Mesothelial cell of epicardium (in vitro differentiated cells): ENCODE results near the gene POLA1. TPM values are rescaled to one million over a fixed set of nuclear protein-coding genes. Genes with fewer than 3 reads are reported as not detected.

Source experiments
- DNase-seq, 2 experiments: peaks; one replicate each; pipeline ENCODE4 v3.0.0; 2021; ENCODE audit warnings: low spot score in 2 of 2; ENCODE audit not compliant: unreplicated experiment in 2 of 2
- H3K27ac Mint-ChIP-seq: 2 replicates; pipeline ENCODE4 v1.8.0; 2021; ENCODE audit warnings: mixed read lengths
- H3K27me3 Mint-ChIP-seq: 2 replicates; pipeline ENCODE4 v1.8.0; 2021; ENCODE audit warnings: low read depth, mixed read lengths
- H3K36me3 Mint-ChIP-seq: 2 replicates; pipeline ENCODE4 v1.8.0; 2021; ENCODE audit warnings: mixed read lengths
- H3K4me1 Mint-ChIP-seq: 2 replicates; pipeline ENCODE4 v1.8.0; 2021; ENCODE audit warnings: mixed read lengths
- H3K4me3 Mint-ChIP-seq: 2 replicates; pipeline ENCODE4 v1.8.0; 2021; ENCODE audit warnings: mild to moderate bottlenecking, moderate library complexity, mixed read lengths
- H3K9me3 Mint-ChIP-seq: 2 replicates; pipeline ENCODE4 v1.8.0; 2021; ENCODE audit warnings: mixed read lengths
- total RNA-seq: library from RNA; stranded (reverse); gene quantifications from 3 replicates; pipeline ENCODE4 v1.2.1, GENCODE V29; 2021
- TF ChIP-seq, protein P1 (sequence below): fragments of 200-600 bp; sonication (generic); IDR thresholded peaks from one replicate; pipeline ENCODE4 v1.5.0; 2021; ENCODE audit warnings: antibody characterized with exemption; ENCODE audit not compliant: unreplicated experiment

Gene POLA1
- total RNA-seq, 1 donor from 2014 or later = 30.4 TPM

DNA sequence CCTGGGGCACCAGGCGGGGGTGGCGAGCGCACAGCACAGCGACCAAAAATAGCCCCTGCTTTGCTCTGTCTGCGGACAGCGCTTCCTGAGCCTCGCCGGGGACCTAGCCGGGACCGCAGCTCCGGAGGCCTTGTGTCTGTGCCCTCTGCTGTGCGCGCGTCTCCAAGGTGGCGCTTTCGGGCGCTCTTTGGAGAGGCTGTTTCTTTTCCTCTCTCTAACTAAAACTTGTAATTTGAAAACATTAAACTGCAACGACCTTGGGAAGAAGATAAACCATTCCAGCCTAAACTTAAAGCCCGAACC, 318.7 kb downstream of the POLA1 start:
- Mint-ChIP-seq H3K27me3 (peaks cover 95% of the 10 kb centered on the region), H3K4me1 (peaks cover 13% of the 10 kb centered on the region), H3K36me3 (no peaks in the 10 kb centered on the region), H3K4me3 (peak overlapping the region; percentile 34), H3K27ac (no peak overlapping the region), H3K9me3 (no peaks in the 10 kb centered on the region)
- no peak for DNase-seq
- TF ChIP-seq, protein P1, sequence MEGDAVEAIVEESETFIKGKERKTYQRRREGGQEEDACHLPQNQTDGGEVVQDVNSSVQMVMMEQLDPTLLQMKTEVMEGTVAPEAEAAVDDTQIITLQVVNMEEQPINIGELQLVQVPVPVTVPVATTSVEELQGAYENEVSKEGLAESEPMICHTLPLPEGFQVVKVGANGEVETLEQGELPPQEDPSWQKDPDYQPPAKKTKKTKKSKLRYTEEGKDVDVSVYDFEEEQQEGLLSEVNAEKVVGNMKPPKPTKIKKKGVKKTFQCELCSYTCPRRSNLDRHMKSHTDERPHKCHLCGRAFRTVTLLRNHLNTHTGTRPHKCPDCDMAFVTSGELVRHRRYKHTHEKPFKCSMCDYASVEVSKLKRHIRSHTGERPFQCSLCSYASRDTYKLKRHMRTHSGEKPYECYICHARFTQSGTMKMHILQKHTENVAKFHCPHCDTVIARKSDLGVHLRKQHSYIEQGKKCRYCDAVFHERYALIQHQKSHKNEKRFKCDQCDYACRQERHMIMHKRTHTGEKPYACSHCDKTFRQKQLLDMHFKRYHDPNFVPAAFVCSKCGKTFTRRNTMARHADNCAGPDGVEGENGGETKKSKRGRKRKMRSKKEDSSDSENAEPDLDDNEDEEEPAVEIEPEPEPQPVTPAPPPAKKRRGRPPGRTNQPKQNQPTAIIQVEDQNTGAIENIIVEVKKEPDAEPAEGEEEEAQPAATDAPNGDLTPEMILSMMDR = no peak

DNA sequence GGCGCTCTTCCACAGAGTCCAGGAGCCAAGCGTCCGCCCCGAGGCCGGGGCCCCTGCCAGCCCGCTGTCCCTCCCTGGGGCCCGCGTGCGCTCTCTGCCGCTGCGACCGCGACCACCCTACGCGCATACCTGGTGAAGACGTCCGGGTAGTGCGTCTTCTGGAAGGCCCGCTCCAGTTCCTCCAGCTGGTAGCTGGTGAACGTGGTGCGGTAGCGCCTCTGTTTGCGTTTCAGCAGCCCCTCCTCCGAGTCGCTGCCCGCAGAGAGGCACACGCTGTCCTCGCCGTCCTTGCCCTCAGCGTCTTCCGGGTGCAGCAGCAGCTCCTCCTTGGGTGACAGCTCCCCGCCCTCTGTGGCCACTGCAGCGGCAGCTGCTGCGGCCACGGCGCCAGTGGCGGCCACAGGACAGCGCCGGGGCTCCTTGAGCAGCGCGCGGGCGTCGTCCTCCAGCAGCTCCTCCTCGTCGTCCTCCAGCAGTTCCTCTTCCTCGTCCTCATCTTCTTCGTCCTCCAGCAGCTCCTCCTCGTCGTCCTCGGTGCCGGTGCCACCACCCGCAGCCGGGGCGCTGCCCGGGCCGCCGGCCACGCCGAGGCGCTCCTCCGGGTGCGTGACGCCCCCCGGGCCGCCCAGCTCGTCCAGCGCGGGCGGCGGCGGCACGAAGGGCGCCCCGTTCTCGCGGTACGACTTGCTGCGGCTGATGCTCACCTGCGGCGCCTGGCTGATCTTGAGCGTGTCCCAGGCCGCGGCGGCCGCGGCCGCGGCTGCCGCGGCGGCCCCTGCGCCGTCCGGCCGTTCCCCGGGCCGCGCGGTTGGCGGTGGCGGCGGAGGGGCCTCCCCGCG, 319.3 kb downstream of the POLA1 start:
- DNase-seq = no peak
- H3K36me3 Mint-ChIP-seq = no peaks in the 10 kb centered on the region
- H3K4me1 Mint-ChIP-seq = peaks cover 17% of the 10 kb centered on the region
- H3K27me3 Mint-ChIP-seq = peaks cover 95% of the 10 kb centered on the region
- H3K4me3 Mint-ChIP-seq = peak overlapping the region; percentile 37
- no peaks in the 10 kb centered on the region for H3K9me3 Mint-ChIP-seq
- TF ChIP-seq, protein P1 = no peak
- no peak overlapping the region for H3K27ac Mint-ChIP-seq

DNA sequence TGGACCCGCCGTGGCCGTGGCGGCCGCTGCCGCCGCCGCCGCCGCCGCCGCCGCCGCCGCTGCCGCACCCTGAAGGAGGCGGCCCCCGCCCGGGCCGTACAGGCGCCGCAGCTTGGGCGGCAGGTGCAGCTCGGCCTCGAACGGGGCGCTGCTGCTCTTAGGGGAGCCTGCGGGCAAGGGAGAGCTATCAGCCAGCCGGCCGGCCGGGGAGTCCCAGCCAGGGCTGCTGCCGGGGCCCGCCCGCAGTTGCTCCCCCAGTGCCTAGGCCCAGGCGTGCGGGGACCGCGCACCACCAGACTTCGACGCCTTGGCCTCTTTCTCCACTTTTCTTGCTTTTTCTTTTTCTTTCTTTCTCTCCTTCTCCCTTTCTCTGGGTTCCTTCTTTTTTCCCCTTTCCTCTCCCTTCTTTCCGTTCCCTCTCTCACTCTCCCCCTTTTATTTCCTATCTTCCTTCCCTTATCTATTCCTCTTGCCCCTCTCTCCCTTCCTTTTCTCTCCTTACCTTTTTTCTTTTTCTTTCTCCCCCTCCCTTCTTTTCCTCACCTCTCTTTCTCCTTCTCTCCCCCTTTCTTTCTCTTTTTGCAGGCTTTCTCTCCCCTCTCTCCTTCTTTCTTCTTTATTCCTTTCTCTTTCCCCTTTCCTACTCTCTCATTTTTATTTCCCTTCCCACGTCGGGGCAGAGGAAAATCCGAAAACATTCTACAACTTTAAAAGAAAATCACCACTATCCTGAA, 320.1 kb downstream of the POLA1 start:
- H3K4me1 Mint-ChIP-seq = peaks cover 17% of the 10 kb centered on the region
- H3K4me3 Mint-ChIP-seq = peak overlapping the region; percentile 23
- TF ChIP-seq, protein P1 = no peak
- no peaks in the 10 kb centered on the region for H3K9me3 Mint-ChIP-seq
- no peak for DNase-seq
- no peak overlapping the region for H3K27ac Mint-ChIP-seq
- H3K27me3 Mint-ChIP-seq = peaks cover 93% of the 10 kb centered on the region
- H3K36me3 Mint-ChIP-seq = no peaks in the 10 kb centered on the region

DNA sequence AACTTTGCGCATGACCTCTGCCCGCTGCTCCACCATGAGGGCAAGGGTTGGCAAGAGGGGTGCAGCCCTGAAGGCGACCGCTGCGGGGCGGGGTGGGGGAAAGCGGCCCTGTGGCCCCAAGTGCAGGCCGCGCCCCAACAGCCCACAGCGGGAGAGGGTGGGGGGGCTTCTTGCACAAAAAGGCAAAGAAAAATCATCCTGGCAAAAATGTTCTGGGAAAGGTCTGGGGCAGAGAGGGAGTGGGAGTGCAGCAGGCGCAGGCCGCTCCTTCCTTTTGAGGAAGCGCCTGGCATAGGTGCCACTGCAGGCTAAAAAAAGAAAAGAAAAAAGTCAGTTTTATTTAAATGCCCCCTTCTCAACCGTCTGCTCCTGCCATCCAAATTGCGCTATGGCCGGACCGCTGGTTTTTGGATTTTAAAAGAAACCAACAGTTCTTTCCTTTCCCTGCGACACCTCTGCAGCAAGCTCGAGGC, 320.7 kb downstream of the POLA1 start:
- no peak for DNase-seq
- Mint-ChIP-seq H3K9me3 (no peaks in the 10 kb centered on the region), H3K36me3 (no peaks in the 10 kb centered on the region), H3K27ac (no peak overlapping the region), H3K27me3 (peaks cover 93% of the 10 kb centered on the region), H3K4me3 (peak overlapping the region; percentile 23), H3K4me1 (peaks cover 17% of the 10 kb centered on the region)
- TF ChIP-seq, protein P1 = no peak

DNA sequence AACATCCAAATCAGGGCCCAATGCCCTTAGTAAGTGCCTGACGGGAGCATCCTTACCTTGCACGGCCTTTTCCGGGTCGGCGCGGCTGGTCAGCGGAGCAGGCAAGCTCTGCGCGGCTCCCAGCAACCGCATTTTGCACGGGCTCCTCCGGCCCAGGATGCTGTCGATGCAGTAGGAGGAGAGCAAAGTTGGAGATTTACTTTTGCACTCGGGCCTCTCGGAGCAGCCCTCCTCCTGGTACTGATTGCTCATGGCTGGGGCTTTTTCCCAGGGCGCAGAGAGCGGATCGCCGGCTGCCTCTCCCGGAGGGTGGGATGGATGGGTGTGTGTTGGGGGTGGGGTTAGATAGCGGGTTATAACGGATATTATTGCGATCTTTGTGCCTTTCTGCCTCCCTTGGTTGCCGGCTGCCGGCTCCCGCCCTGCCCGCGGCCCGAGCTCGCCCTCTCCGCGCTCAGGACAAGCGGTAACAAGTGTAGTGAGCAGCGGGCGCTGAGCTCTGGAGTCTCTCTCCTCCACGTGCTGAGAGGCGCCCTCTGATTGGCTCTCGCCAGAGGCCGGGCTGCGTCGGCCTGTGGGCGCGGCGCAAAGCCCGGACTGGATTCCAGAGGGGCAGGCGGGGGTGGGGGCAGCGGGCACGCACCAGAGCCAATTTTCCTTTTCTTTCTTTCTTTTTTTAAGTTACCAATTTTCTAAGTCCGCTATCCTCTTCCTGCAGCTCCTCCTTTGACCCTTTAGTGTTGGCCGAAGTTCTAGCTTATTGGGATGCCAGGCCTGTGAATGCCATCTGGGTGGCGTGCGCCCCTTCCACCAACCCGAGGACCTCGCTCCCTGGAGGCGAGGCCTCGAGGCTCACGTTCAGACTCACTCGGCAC, 322.0 kb downstream of the POLA1 start, which contains the start of gene ARX:
Gene ARX (minus strand): TSS at position 480 of the 875 bp plus-strand sequence. CDS start 228 bp downstream, at position 252.
- H3K27ac Mint-ChIP-seq = no peak within 1 kb of the TSS
- DNase-seq = peak; percentile 76 to 79
- no peaks in the 10 kb centered on the region for H3K36me3 Mint-ChIP-seq
- peaks cover 23% of the 10 kb centered on the region for H3K4me1 Mint-ChIP-seq
- H3K4me3 Mint-ChIP-seq = peak within 1 kb of the TSS; percentile 6
- H3K9me3 Mint-ChIP-seq = no peaks in the 10 kb centered on the region
- peaks cover 93% of the 10 kb centered on the region for H3K27me3 Mint-ChIP-seq
- TF ChIP-seq, protein P1 = no peak
